GM12878 (cell line): ENCODE measurements around the gene ZFP3. TPM values are rescaled to one million over a fixed set of nuclear protein-coding genes. Genes with fewer than 3 reads are reported as not detected.

Experiments
- ATAC-seq: fragments of 200-7000 bp; cut with Tn5 transposase; 3 replicates; pipeline ENCODE4 v1.9.1; 2020; ENCODE audit warnings: mild to moderate bottlenecking, moderate library complexity
- BruUV-seq: library from RNA; stranded (reverse); fragments of 400-500 nt; replicated peaks from 2 replicates; lab custom pipeline; 2021; lab: Mats Ljungman, UMichigan
- CTCF ChIA-PET: fragments of 300-600 bp; sonication (Branson Sonifier 250); formaldehyde crosslinking; extraction: SDS; loops from one replicate; lab custom pipeline; 2021; ENCODE audit warnings: inconsistent platforms; lab: Yijun Ruan, JAX
- POLR2A ChIA-PET: fragments of 350-600 bp; formaldehyde crosslinking; extraction: SDS; loops from one replicate; lab custom pipeline; 2021; ENCODE audit warnings: inconsistent platforms; lab: Charles Lee
- RAD21 ChIA-PET: fragments of 300-600 bp; sonication (Branson Sonifier 250); formaldehyde crosslinking; loops from one replicate; lab custom pipeline; 2023; ENCODE audit warnings: antibody characterized with exemption; ENCODE audit not compliant: unreplicated experiment; lab: Charles Lee
- SMC1A ChIA-PET: fragments of 300-600 bp; sonication (Branson Sonifier 250); formaldehyde crosslinking; loops from one replicate; lab custom pipeline; 2023; ENCODE audit not compliant: unreplicated experiment, uncharacterized antibody; lab: Charles Lee
- DNase-seq: peaks from one replicate; pipeline ENCODE4 v3.0.0-alpha.2; 2011; ENCODE audit warnings: low read depth, low spot score
- FAIRE-seq: peaks from 3 replicates; lab custom pipeline; 2011; peaks lifted over from hg19 to GRCh38; lab: Jason Lieb, UNC
- H2AFZ ChIP-seq: 2 replicates; pipeline ENCODE4 v1.6.0; 2011; ENCODE audit warnings: low read depth, low read length, control low read depth; ENCODE audit not compliant: control insufficient read depth
- H3K27ac ChIP-seq: 2 replicates; pipeline ENCODE4 v1.5.1; 2011; ENCODE audit warnings: control low read depth; ENCODE audit not compliant: control insufficient read depth, insufficient read depth
- H3K27me3 ChIP-seq, 2 experiments: replicated peaks in 1 of 2; 2 replicates each; pipeline versions ENCODE4 v1.6.0 to v1.6.1; 2011; ENCODE audit warnings: low read length in 1 of 2; ENCODE audit not compliant: control insufficient read depth in 2 of 2, insufficient read depth in 2 of 2
- H3K36me3 ChIP-seq, 2 experiments: 2 replicates each; pipeline ENCODE4 v1.5.1; 2011; ENCODE audit warnings: low read length in 1 of 2; ENCODE audit not compliant: control insufficient read depth in 2 of 2, insufficient read depth in 2 of 2
- H3K4me1 ChIP-seq: 2 replicates; pipeline ENCODE4 v1.6.1; 2011; ENCODE audit warnings: mild to moderate bottlenecking, low read length, moderate library complexity, mixed read lengths; ENCODE audit not compliant: control insufficient read depth, insufficient read depth
- H3K4me2 ChIP-seq: 2 replicates; pipeline ENCODE4 v1.6.0; 2011; ENCODE audit warnings: control low read depth; ENCODE audit not compliant: control insufficient read depth, insufficient read depth
- H3K4me3 ChIP-seq: fragments of 200-600 bp; sonication (generic); 2 replicates; pipeline ENCODE4 v1.5.1; 2016
- H3K79me2 ChIP-seq: 2 replicates; pipeline ENCODE4 v1.6.0; 2011; ENCODE audit warnings: low read length; ENCODE audit not compliant: control insufficient read depth, insufficient read depth
- H3K9ac ChIP-seq: 2 replicates; pipeline ENCODE4 v1.8.0; 2011; ENCODE audit warnings: low read length, control low read depth, mixed read lengths; ENCODE audit not compliant: control insufficient read depth, insufficient read depth
- H3K9me3 ChIP-seq: replicated peaks from 3 replicates; pipeline ENCODE4 v1.5.1; 2011; ENCODE audit warnings: mild to moderate bottlenecking, low read length; ENCODE audit not compliant: control insufficient read depth, insufficient read depth
- H4K20me1 ChIP-seq: 2 replicates; pipeline ENCODE4 v1.6.0; 2011; ENCODE audit not compliant: control insufficient read depth, insufficient read depth
- CEBPB ChIP-seq, 2 experiments: fragments of 150-350 bp in 1 of 2; IDR thresholded peaks; 2 replicates each; pipeline ENCODE4 v1.6.1; 2012 to 2014; ENCODE audit warnings: low read depth in 2 of 2, low read length in 2 of 2, borderline replicate concordance in 1 of 2, inconsistent platforms in 1 of 2
- CHD1 ChIP-seq: IDR thresholded peaks from 2 replicates; pipeline ENCODE4 v1.6.1; 2012; ENCODE audit warnings: low read depth, low read length, improper control_type of control experiment
- CHD2 ChIP-seq: IDR thresholded peaks from 2 replicates; pipeline ENCODE4 v1.6.1; 2011; ENCODE audit warnings: low read depth, low read length, improper control_type of control experiment, borderline replicate concordance
- CHD4 ChIP-seq: fragments of 200-600 bp; sonication (generic); IDR thresholded peaks from 2 replicates; pipeline ENCODE4 v1.6.1; 2016; ENCODE audit warnings: mild to moderate bottlenecking
- PBX3 ChIP-seq: IDR thresholded peaks from 2 replicates; pipeline ENCODE4 v1.6.1; 2011; ENCODE audit warnings: mild to moderate bottlenecking, low read depth, low read length, moderate library complexity; ENCODE audit not compliant: insufficient replicate concordance
- POLR2AphosphoS5 ChIP-seq: IDR thresholded peaks from 2 replicates; pipeline ENCODE4 v1.6.1; 2011; ENCODE audit warnings: mild to moderate bottlenecking, low read length, inconsistent platforms
- TCF7 ChIP-seq: IDR thresholded peaks from 2 replicates; pipeline ENCODE4 v1.6.1; 2014; ENCODE audit warnings: antibody characterized with exemption, borderline replicate concordance
- WGBS: methylation state at CpG from one replicate; pipeline ENCODE4 v1.1.6; 2016; ENCODE audit warnings: low lambda C conversion rate; ENCODE audit not compliant: insufficient replicate concordance, insufficient coverage; ENCODE audit errors: missing lambda C conversion rate; 5-methylcytosine and 5-hydroxymethylcytosine counted together
- in situ Hi-C: fragments of 300-500 bp; cut with MboI; formaldehyde crosslinking; loops from 9 replicates; pipeline ENCODE4 v1.14.3; 2018; ENCODE audit warnings: mixed read lengths
- intact Hi-C: fragments of 100-400 bp; cut with micrococcal nuclease; formaldehyde crosslinking; loops from one replicate; pipeline ENCODE4 v1.14.2; 2022; ENCODE audit not compliant: unreplicated experiment
- polyA plus RNA-seq, 11 experiments: library from polyadenylated mRNA; depleted of rRNA in 4 of 11; unstranded in 6 of 11; stranded (reverse) in 5 of 11; fragments of >200 nt; fragmentation: Nextera tagmentation in 4 of 11; fragmentation: Illumina TruSeq in 1 of 11; extraction: Ambion mirVana in 4 of 11; extraction: Trizol in 1 of 11; gene quantifications; 1 replicate in 1 of 11; 2 replicates in 10 of 11; pipeline versions ENCODE4 v1.2.1 to v1.2.3, GENCODE V29; 2011 to 2016; ENCODE audit warnings: inconsistent platforms in 2 of 11, missing spikeins in 2 of 11, low read depth in 1 of 11
- total RNA-seq, 4 experiments: library from RNA; depleted of rRNA in 3 of 4; stranded (reverse); fragments of >200 nt in 3 of 4; fragmentation: Illumina TruSeq in 1 of 4; extraction: Trizol in 1 of 4; gene quantifications; 2 replicates each; pipeline versions ENCODE4 v1.2.1 to v1.2.3, GENCODE V29; 2013 to 2021
- TF ChIP-seq, protein P1 (sequence below): fragments of 450-650 bp; IDR thresholded peaks from 2 replicates; pipeline ENCODE4 v1.6.1; 2018; ENCODE audit warnings: mild to moderate bottlenecking, low read depth, moderate library complexity; ENCODE audit not compliant: partially characterized antibody

ZFP3 gene
- total and polyA plus RNA-seq, 10 of the 15 experiments (the other 5 are each of a cell fraction or from before 2014, with no cell fraction given), result 0.37 to 4.1 (median 1.6) TPM

DNA sequence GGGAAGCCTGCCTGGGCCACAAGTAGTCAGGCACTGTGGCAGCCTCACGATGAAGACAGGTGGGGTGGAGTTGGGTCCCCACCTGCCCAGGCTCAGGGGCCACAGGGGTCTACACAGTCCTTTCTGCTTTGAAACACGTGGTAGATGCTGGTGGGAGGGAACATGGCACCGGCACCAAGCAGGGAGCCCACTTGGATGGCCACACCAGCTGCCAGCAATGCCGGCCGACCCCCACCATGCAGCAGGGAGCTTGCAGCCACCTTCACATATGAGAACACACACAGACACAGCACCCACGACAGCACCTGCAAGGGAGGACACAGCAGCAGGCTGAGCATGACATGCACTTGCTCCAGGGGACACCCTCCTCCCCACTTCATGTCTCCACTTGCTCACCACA, 45.4 kb upstream of the ZFP3 start:
- no peaks in the 10 kb centered on the region for H4K20me1 ChIP-seq
- no TSS peak for BruUV-seq
- H3K4me1 ChIP-seq, result peaks cover 14% of the 10 kb centered on the region
- in situ Hi-C loops, result no loop called here
- ChIA-PET POLR2A (no interaction called here), SMC1A (interaction anchor here (3.2 kb wide), 1 partner anchor 29 kb away, joined by 38 read pairs; no protein-coding TSS in a partner anchor), RAD21 (no interaction called here), CTCF (interaction anchor here (1.2 to 3.2 kb wide), 3 partner anchors 19 to 46 kb away, joined by 3 to 45 read pairs (median 5); no protein-coding TSS in a partner anchor)
- H3K9ac ChIP-seq, result no peak overlapping the region
- H3K79me2 ChIP-seq, result no peaks in the 10 kb centered on the region
- no peak overlapping the region for H3K4me3 ChIP-seq
- no peak for TF ChIP-seq PBX3
- TF ChIP-seq POLR2AphosphoS5, result no peak
- TF ChIP-seq TCF7, result no peak
- no peak for TF ChIP-seq CHD2
- TF ChIP-seq CEBPB (IDR thresholded peaks at IDR 0.05; ENCODE audit: borderline replicate concordance in 1 of 2, low read depth in 2 of 2, low read length in 2 of 2), result no peak
- TF ChIP-seq CHD4, result no peak
- TF ChIP-seq, protein P1, sequence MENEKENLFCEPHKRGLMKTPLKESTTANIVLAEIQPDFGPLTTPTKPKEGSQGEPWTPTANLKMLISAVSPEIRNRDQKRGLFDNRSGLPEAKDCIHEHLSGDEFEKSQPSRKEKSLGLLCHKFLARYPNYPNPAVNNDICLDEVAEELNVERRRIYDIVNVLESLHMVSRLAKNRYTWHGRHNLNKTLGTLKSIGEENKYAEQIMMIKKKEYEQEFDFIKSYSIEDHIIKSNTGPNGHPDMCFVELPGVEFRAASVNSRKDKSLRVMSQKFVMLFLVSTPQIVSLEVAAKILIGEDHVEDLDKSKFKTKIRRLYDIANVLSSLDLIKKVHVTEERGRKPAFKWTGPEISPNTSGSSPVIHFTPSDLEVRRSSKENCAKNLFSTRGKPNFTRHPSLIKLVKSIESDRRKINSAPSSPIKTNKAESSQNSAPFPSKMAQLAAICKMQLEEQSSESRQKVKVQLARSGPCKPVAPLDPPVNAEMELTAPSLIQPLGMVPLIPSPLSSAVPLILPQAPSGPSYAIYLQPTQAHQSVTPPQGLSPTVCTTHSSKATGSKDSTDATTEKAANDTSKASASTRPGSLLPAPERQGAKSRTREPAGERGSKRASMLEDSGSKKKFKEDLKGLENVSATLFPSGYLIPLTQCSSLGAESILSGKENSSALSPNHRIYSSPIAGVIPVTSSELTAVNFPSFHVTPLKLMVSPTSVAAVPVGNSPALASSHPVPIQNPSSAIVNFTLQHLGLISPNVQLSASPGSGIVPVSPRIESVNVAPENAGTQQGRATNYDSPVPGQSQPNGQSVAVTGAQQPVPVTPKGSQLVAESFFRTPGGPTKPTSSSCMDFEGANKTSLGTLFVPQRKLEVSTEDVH, result no peak
- TF ChIP-seq CHD1, result no peak
- no peak overlapping the region for H3K27ac ChIP-seq
- DNase-seq (no peak), FAIRE-seq (no peak), ATAC-seq (no peak)
- no peak overlapping the region for H3K4me2 ChIP-seq
- H2AFZ ChIP-seq, result no peak overlapping the region
- intact Hi-C loops, result loop anchor here (5.0 kb wide), 1 partner anchor 36 kb away; the partner anchor contains the start of genes INCA1 and KIF1C
- WGBS, result 64% methylated on average over 6 of the region's 6 CpGs
- no peaks in the 10 kb centered on the region for H3K36me3 ChIP-seq
- no peaks in the 10 kb centered on the region for H3K27me3 ChIP-seq
- H3K9me3 ChIP-seq, result no peaks in the 10 kb centered on the region
